HG03469 (cell line): ENCODE results near the gene PLEKHG1.

Source experiments
- ATAC-seq: cut with Tn5 transposase; IDR thresholded peaks from one replicate; pipeline ENCODE4 v1.9.1; 2021; ENCODE audit warnings: mild to moderate bottlenecking, moderate library complexity, moderate number of reproducible peaks; ENCODE audit not compliant: unreplicated experiment

PLEKHG1 gene

DNA sequence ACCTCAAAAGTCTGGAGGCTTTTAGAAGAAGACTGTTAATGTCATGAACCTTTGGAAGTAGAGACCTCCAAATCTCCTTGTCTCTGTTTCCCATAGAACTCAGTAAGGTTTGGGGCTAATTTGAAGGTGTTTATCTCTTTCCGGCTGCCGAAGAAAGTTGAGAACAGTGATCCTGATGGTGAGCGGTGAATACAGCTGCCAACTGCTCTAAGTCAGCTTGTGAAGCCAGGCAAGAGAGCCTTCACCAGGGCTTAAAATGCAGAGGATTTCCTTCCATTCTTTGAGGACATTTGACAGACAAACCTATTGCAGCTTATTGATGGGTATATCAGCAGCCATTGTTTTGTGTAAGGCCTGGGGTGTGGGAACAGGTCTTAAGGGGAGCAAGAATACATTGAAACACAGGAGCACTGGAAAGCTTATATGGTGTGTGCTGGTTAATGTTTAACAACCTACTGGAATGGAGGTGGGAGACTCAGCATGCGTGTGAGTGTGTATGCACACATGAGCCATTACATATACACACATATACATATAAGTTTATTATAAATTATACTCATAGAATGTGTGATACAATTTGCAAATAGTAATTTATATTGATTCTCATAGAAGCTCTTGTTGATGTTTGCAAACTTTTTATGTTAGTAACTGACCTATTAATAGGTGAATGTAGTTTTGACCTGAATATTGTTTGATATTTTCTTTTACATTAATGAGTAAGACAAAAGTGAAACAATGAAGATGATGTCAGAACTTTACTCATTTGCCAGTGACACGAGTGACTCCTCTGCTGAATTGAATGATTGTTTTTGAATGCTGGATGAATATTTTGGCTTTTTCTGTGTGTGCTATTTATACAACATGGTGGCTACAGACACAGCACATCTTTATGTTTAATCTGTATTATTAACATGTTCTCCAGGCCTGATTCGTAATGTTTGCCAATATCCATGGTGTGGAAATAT lies 18.1 kb downstream of the PLEKHG1 start:
- ATAC-seq: no peak

DNA sequence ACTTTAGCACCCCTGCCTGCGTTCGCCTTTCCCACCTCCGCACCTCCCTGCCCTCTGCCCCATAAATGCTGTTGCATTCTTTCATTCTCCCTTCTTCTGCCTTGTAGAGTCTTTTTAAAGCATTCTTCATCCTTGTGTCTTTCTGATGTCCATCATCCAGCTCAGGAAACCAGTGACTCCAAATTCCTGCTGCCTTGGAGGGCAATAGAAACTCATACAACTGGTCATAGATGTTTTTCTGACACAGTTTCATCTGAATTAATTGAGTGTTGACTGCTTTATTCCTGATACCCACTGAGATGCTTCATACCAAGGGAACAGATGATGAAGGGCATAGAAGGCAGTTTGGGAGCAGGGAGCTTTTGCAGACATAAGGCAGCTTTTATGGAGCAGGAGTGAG lies 19.6 kb downstream of the PLEKHG1 start:
- ATAC-seq: no peak

DNA sequence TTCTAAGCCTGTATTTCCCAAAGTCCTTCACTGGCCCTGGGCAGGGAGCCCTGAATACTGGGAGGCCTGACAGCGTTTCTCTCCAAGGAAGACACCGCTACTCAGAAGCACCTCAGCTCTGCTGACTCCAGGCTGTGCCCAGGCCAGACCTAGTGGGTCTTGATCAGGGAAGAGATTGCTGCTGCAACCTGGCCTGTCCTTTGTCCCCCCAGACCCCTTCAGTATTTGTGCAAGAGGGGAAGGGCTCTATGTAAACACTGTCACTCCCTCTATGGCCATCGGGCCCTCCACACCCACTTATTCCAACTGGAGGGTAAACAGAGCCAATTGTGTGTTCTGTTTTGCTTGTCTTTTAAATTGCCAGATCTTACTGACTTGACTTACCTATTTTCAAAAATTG lies 20.6 kb downstream of the PLEKHG1 start:
- no peak for ATAC-seq

DNA sequence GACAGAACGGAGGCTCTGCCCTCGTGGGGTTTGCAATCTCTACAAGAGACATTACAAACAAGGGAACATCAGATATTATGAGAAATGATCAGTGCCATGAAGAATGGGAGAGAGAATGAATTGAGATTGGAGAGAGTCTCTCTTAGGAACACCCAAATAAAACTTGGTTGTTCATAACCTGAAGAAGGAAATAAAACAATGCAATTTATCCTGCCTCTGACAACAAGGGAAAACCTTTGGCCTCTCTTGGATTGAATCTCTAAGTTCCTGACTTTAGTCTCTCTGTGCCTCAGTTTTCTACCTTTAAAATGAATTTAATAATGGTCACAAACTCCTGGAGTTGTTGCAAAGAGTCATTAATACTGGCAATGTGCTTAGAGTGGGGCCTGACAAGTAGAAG lies 21.1 kb downstream of the PLEKHG1 start:
- ATAC-seq: no peak

DNA sequence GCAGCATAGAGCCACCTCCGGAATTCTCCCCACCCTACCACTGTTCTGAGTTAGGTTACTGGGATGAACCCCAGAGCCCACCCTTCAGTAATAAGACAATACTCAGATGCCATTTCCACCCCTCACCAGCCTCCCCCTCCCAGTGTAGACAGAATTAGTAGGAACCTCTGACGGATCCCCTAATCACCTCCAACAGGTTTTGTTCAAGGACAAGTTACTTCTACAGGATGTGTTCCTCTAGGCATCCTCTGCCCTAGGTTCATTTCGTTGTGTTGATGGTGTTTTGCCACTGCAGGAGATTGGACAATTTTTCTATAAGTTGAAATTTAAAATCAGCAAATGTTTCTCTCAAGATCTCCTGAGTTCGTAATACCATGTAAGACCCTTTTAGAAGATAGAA lies 22.8 kb downstream of the PLEKHG1 start:
- ATAC-seq: no peak

DNA sequence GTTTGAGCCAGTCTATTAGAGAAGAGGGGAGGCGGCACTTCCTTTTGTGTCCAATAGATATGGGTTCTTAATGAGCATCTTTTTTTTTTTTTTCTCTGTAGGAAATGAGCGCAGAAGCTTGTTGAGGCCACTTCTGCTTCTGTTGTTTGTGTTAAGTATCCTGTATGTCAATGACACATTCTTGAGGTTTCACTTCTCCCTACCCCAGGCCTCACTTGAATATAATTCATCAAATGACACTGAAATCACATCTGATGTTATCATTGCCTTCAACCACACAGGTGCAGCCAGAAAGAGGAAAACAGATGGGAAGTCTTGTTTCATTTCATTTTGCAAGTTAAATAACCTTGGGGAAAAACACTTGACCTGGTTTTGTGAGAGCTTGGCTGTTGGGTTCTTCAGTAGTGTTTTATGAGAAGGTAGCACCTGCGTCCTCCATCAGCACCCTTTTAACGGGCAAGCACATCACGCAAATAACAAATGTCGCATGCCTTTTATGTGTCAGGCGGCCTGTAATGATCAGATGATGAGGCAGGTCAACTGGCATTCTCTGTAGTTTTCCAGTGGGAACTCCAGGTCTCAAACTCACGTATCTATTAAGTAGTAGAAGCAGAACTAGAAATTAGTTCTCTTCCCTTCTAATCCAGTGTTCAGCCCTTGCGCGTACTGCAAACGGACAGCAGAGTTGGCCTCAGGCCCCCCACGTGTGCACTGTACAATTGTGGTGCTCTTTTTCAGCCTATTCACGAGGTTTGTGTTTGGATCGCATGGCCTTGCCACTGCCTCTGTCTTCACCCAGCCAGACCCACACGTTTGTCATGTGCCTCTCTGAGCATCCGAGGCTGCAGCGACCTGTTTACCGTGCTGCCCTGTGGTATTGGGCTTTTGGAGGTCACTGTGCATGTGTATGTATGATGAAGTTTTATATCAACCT lies 23.5 kb downstream of the PLEKHG1 start:
- peak; percentile 96 for ATAC-seq

DNA sequence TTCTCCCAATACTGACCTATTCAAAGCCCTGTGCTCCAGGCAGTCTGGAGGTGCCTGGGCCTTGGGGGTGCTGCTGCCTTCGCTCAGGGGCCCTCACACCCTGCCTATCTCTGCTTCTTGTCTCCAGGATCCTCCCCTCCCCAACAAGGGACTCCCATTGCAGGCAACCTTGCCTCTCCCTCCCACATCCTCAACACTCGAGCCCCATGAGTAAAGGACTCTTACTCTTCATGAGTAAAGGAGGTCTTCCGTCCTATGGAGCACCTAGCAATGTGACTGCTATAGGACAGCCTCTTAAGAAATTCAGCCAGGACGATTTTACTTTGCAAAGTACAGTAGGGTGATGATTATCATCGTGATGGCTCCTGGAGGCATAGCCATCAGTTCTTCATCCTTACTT lies 24.5 kb downstream of the PLEKHG1 start:
- ATAC-seq: no peak

DNA sequence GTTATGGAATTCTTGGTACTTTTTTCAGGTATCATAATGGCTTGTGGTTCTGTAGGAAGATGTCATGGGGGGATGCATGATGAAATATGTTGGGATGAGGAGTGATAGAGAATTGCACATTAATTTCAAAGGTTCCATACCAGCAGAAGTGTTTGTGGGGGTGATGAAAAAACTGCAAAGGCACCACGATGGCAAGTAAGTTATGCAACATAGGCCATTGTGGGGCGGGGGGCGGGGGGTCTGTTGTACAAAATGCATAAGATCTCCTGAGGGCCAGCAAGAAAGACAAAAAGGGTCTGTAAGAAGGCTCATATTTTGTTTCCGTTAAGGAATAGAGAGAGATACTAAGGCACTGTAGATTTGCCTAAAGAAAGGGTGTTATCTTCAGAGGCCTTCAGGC lies 26.2 kb downstream of the PLEKHG1 start:
- ATAC-seq: no peak

DNA sequence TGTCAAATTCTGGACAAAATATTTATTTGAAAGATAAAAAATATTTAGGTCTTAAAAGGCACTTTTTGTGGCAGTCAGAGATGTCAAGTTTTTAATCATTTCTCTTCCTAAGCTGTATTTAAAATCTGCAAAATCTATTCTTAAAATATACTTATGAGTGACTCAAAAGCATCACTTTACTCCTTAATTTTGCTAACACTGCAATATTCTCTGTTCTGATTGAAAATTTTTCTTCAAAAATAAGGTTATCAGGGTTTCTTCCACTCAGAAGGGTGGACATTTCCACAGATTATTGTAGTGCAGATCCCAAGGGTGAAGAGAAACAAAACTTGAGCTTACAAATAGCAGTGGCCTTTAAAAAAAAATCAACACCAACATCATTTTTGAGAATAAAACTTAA lies 27.5 kb downstream of the PLEKHG1 start:
- no peak for ATAC-seq

DNA sequence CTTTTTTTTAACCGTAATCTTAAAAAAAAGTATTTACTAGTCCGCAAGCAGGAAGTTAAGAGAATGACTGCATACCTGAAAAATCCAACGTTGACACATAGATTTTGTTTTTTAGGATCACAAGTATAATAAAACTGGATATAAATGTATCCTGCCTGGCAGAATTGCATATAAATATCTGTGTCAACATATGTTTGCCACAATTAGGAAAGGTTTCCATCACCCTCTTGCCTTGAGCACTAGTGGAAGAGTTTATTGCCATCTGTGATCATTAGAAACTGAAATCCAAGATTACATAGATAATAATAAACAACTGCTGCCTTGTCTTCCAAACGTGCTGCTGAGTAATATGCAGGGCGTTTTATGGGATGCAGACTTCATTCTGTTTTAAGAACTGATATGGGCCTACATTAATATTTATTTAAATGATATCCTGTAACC lies 27.9 kb downstream of the PLEKHG1 start:
- no peak for ATAC-seq

DNA sequence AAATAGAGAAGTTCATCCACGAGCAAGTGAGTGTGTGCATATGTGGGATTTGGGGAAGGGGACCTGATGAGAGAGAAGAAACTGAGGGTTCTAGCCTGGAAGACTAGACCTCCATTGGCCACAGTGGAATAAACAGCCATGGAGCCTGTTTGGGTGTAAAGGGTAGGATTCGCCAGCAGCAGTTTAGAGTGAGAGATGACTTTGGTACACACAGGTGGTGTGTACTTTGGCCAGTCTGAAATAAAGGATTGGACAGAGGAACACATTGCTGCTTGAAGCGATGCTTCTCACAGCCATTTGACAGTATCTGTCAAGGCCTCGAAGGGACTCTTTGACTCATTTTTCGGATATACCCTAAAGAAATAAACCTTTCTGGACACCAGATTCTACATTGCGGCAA lies 29.2 kb downstream of the PLEKHG1 start:
- ATAC-seq: no peak

DNA sequence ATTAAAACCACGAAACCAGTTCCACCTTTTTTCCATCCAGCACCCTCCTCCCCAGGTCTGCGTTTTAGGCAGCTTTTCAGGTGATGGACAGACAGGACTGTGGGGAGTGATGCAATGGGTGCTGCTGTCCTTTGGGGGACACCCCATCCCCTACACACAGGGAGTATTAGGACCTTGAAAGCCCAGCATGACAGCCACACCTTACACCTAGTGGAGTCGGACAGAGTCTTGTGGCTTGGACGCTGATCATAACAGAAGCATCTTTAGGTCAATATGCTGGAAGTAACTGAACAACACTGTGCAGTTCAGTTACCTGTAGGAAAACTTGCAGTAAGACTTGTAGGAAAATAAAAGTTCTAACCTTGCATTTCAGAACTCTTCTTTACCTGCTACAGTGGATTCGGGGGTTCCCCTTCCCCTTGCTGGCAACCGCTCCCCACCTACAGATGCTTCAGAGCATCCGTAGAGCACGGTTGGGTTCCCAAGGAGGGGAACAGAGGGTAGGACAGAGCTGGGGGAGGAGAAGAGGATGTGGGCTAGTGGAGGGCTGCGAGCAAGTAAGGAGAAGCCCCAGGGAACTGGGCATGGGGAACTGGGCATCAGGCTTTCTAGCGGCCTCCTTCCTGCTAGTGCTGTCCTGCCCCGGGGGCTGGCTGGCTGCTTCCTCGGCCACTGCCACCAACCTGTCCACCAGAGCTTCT lies 31.7 kb downstream of the PLEKHG1 start:
- peak; percentile 36 for ATAC-seq

DNA sequence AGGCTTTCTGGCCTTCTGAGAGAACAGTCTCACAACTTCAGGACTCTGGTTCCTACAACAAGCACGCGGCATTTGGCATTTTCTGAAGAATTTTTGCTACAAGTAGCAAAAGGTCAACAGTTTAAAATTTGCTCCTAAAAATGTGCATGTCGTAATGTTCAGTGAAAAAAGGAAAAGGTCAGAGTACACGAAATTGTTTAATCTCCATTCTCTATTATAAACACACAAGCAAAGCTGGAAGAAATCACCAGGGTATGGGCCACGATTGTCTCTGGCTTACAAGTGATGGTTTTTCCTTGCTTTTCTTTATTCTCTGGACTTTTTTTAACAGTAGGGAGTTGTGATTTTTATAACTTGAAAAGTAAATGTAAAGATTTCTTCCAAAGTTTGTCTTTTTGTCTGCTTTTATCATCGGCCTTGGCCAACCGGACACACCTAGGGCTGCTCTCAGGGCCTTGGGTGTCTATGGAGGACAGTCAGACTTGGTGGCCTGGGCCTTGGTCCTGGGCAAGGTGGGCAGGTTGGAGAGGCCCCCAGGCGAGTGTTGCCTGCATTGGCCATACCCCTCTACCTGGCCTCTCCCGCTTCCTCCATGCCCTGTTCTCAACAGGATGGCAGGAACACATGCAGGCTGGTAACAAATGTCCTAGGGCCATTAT lies 32.4 kb downstream of the PLEKHG1 start:
- no peak for ATAC-seq

DNA sequence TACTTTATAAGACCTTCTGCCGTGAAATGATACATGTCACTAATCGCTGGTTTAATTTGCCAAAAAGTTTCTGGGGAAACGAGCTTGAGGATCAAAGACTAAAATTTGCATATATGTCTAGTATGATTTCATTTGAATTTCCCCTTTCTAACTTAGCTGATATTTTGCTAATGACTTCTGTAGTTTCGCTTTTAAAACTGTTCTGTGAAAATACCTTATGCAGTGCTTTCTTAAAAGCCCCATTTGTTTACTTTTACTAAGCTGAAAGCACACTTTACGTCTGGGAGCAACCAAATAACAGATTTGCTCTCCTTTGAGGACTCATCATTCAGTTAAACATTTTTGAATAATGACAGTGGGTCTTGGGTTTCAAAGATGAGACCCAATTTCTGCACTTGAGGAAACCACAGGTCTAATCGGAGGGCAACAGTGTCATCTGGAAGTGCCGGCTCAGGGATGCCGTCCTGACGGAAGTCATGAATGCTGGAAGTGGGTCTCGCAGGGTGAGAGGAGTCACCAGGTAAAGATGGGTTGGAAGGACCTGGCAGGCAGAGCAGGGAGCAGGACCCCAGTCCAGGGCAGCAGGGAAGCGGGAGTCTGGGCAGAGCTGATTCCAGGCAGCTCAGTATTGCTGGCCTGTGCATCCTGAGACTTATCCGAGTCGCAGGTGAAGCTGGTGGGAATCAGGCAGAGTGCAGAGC lies 33.2 kb downstream of the PLEKHG1 start:
- ATAC-seq: peak; percentile 28

DNA sequence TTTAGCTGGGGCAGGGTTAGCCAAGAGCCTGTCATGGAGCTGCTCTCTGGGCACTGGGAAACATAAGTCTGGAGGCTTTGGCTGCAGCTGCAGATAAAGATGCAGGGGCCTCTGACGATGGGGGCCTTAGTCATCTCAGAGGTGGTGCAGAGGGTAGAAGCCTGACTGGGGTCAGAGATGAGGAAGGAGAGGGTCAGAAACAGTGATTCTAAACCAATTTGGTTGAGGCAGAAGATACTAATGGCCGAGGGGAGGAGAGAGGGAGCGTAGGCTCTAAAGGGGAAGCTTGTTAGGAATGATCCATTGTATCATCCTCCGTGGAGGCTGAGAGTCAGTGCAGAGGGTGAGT lies 33.8 kb downstream of the PLEKHG1 start:
- ATAC-seq: no peak

DNA sequence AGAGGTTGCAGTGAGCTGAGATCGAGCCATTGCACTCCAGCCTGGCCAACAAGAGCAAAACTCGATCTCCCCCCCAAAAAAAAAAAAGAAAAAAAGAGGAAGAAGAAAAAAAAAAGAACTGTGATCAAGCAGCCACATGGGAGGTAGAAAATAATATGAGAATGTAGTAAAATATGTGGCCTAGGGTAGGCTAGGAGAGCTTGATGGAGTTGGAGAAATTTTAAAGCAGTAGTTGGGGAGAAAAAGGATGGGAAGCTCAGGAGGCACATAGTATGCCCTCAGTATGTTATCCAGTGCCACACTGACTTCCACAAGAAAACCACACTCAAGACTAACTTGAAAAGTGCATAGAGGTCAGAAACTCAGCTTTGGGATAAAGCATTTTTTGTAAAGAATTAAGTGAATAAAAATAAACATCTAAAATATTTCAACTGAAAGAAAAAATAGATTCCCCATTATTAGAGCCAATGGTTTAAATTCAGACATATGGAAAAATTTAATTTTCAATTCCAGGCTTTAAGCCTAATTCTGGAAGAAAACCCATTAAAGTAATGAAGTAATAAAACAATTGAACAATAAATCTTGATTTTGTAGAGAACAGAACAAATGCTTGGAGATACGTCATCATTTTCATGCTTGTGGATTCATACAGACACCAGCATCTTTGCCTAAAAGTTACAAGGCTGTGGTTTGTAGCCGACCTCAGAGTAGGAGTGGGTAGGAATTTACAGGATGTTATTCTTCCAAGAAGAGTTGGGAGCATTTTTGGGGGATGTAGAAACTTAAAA lies 34.7 kb downstream of the PLEKHG1 start:
- no peak for ATAC-seq

DNA sequence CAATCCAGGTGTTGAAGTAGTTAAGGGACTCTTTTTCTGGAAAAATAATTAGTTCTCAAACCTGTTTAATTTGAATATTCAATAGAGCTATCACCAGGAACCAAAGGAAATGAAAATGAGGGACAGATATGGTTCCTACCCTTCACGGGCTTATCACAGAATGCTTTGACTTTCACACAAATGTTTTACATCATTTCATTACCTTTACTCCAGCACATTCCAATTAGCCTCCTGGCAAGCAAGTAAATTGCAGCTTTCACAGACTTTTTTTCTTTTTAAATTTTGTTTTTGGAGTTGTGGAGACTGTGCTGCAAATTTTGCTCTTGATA lies 35.2 kb downstream of the PLEKHG1 start:
- ATAC-seq: no peak

DNA sequence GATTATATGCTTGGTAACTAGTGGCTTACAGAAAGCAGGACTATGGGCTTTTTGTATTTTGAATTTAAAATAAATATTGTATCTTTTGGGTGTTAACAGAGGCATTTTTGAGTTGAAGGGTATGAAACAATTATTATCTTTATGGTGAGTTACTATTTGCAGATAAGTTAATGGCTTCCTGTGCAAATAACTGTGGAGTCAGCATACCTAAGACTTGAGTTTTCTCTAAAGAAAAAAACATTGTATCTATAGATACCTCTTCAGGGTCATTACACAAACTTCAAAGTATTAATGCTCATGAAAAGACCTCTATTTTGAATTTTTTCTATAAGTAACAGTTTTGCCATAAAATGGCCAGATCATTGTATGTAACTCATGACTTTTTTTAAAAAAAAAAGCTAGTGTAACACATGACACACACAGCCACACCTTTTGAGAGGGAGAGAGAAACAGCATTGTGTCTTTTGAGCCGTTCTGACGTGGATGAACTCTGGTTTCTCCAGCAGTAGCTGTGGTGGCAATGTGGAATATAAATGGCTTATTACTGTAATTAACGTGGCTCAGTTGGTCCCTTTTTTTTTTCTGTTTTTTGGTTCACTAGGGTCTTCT lies 36.3 kb downstream of the PLEKHG1 start:
- ATAC-seq: no peak

DNA sequence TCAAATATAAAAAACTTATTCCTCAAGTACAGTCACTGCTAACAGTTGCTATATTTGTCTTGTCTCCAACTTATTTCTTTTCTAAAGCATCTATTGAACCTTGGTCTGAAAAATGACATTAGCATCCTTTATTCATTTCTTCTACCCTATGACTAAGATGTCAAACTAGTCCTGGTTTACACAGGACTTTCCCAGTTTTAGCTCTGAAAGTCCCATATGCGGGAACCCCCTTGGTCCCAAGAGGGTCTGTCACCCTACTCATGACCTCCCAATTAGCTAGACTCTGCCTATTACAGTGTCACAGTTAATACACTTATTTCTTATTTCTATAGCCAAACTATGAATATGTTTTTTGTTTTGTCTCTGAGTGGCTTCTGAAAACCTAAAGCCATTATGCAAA lies 37.1 kb downstream of the PLEKHG1 start:
- no peak for ATAC-seq
